GM21515 (cell line): ENCODE results near the gene C2orf42.
A peak's percentile ranks its signal among the peaks of the same experiment; 100 is the strongest.
"Not testable (repeated sequence)": the region's sequence is repeated elsewhere in the genome, so short reads cannot be mapped to it uniquely, and the experiment has no call there.

ENCODE experiments used
- ATAC-seq: cut with Tn5 transposase; IDR thresholded peaks from one replicate; pipeline ENCODE4 v1.9.1; 2021; ENCODE audit not compliant: unreplicated experiment

Gene C2orf42

GRCh38 chr2:70133127-70133452 lies 57.7 kb downstream of the C2orf42 start:
- ATAC-seq, result no peak

GRCh38 chr2:70132244-70133126 lies 58.3 kb downstream of the C2orf42 start:
- peak; percentile 43 for ATAC-seq

GRCh38 chr2:70131344-70132143 lies 59.3 kb downstream of the C2orf42 start:
- not testable (repeated sequence) for ATAC-seq

GRCh38 chr2:70128005-70128404 lies 62.8 kb downstream of the C2orf42 start:
- no peak for ATAC-seq

GRCh38 chr2:70126413-70126812 lies 64.4 kb downstream of the C2orf42 start:
- ATAC-seq, result no peak

GRCh38 chr2:70125498-70125898 lies 65.3 kb downstream of the C2orf42 start:
- ATAC-seq, result no peak

DNA sequence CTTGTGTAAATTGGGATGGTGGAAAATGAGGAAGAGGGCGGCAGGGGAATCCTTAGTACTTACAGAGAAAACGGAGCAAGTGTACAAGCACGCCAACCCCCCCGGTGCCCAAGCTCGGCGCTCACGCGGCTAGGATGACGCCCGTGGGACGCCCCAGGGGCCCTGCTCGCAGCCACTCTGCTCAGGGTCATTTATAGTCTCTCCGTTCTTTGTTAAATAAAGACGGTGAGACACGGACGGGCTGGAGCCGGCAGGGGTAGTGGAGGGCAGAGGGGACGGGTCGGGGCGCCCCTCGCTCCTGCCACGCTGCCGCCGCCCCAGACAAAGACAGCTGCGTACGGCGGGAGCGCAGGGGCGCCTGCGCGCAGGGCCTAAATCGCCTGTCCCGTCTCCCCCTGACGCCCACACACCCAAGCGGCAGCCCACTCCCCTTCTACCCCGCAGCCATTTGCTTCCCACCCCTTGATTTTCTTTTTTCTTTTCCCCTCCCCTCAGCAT lies 65.8 kb downstream of the C2orf42 start:
- ATAC-seq, result no peak

- ATAC-seq, result no peak
Measured at GRCh38 chr2:70123829-70124116, 67.0 kb downstream of the C2orf42 start.

- ATAC-seq, result no peak
Measured at GRCh38 chr2:70123051-70123828, 67.6 kb downstream of the C2orf42 start.

DNA sequence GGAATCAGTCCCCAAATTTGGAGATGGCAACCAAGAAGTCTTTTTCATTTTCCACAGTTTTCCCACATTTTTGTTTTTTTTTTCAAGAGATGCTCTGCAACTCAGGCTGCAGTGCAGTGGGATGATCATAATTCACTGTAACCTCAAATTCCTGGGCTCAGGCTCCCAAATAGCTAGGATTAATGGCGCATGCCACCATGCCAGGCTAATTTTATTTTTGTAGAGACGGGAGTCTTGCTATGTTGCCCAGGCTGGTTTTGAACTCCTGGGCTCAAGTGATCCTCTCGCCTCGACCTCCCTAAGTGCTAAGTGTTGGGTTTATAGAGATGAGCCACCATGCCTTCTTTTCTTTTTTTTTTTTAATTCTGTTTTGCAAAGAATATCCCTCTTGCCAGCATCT lies 68.3 kb downstream of the C2orf42 start:
- ATAC-seq, result no peak

DNA sequence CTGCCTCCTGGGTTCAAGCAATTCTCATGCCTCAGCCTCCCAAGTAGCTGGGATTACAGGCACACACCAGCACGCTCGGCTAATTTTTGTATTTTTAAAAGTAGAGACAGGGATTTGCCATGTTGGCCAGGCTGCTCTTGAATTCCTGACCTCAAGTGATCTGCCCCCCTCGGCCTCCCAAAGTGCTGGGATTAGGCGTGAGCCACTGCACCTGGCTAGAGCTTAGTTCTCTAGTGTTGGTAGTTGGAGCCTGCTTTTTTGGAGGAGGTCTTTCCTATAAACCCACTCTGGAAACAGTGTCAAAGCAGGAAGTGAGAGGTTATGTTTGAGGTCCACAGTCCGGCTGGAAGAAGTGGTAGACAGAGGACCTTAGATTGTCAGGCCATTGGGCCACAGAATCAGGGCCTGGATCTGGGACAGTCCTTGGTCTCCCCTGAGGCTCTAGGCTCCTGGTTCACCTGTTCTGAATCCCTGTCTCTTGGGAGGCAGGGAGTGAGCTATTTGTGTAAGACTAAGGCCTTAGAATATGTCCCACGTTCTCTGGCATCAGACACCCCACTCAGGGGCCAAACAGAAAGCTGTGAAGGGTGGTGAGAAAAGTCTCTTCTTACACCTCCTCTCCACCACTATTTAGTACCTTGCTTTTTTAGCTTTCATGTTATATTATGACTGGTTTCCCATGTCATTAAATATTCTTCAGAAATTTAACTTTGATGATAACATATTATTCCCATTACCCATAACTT lies 69.0 kb downstream of the C2orf42 start:
- no peak for ATAC-seq

DNA sequence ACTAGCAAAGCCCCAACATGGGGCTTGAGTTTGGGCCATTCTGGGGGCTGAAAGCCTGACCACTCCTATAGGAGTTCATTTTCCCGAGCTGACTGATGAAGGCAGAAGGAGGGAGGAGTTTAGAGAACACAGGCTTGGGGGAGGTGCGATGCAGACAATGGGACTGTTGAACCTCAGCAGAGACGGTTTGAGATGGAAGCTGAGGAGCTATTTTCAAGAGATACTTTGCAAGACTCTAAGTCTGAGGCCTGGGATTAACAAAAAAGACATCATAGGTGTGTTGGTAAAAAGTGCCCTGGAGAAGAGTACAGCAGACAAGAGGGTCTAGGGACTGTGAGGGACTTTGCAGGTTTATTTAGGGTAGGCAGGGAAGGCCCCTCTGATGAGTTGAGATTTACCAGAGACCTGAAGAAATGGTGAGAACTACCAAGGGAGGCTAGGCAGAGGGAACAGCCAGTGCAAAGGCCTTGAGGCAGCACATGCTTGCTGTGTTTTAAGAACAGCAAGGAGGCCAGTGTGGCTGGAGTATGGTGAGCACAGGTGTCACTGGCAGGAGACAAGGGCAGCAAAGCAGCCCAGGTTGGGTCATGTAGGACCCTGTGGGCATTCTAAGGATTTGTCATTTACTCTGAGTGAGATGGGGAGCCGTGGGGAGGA lies 71.9 kb downstream of the C2orf42 start:
- ATAC-seq, result no peak

GRCh38 chr2:70116936-70117552 lies 73.8 kb downstream of the C2orf42 start:
- ATAC-seq, result no peak

DNA sequence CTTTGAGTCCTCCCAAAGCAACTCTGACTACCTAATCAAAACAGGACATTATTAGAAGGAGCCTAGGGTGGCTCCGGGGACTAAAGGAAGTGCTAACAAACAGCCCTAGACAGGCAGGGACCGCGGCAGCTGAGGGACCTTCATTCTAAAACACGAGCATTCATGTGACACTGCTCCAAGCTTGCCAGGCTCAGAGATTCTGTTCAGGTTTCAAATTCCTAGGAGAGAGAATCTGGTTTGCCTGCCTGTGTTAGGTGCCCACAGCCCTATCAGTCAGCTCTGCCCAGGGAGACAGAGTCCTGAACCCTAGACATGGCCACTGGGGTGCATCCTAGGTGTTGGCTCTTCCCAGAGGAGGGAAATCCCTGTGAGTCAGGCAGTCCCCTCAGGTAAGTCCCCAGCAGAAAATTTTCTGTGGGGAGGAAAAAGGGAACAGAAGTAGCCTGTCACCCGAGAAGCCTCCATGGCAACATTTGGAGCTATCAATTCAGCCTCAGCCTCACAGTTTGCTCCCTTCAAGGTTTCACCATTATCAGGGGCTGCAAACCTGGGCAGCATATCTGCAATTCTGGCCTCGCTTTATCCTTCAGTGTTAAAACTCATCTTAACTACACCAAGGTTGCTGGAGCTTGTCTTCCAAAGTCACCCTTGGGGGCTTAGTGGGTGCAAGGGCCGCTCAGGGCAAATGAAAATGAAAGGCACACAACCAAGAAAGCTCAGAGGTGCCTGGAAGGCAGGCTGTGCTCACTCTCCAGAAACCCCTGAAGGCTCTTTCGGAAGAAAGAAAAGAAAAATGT lies 75.0 kb downstream of the C2orf42 start:
- ATAC-seq, result peak; percentile 48

GRCh38 chr2:70113359-70114070 lies 77.3 kb downstream of the C2orf42 start:
- ATAC-seq, result no peak

- no peak for ATAC-seq
Measured at GRCh38 chr2:70111752-70112591, 78.8 kb downstream of the C2orf42 start.

- ATAC-seq, result not testable (repeated sequence)
Measured at GRCh38 chr2:70110397-70110796, 80.4 kb downstream of the C2orf42 start.
